ENCODE measurements around the gene HNRNPL. TPM values are rescaled to one million over a fixed set of nuclear protein-coding genes. Genes with fewer than 3 reads are reported as not detected.
A peak's percentile ranks its signal among the peaks of the same experiment; 100 is the strongest.

HNRNPL gene
- polyA plus RNA-seq, 3 donors = 51.9 to 234 (median 58.7) TPM

GRCh38 chr19:38834590-38834989 is 15.2 kb downstream of the HNRNPL start:
- H3K9me3 Mint-ChIP-seq = no peaks in the 10 kb centered on the region

DNA sequence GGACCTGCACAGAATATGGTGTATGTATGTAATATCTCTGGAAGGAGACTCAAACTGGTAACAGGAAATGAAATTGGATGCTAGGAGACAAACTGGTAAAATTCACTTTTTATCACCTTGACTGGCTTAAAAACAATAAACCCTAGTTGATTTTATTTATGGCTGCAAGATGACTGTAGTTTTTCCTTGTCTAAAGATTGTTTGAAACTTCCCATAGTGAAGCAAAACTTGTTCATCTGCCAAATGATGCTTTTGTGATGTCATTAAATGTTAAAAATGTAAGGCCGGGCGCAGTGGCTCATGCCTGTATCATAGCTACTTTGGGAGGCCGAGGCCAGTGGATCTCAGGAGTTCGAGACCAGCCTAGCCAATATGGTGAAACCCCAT is 15.7 kb downstream of the HNRNPL start:
- no CpG with 5 or more reads among the region's 4 CpGs for WGBS (ENCODE audit: insufficient coverage)
- Histone ChIP-seq H3K4me2 (replicated peaks; ENCODE audit: extremely low read depth, low read length, poor library complexity, severe bottlenecking) (no peak overlapping the region), H2AFZ (ENCODE audit: insufficient read depth, low read depth, low read length, poor library complexity, severe bottlenecking) (no peak overlapping the region), H3K27ac (ENCODE audit: low read depth in 1 of 2, low read length in 2 of 2) (no peak overlapping the region), H3K9me3 (replicated peaks in 1 of 2; ENCODE audit: control insufficient read depth in 1 of 2, insufficient read depth in 1 of 2, low read length in 2 of 2) (no peaks in the 10 kb centered on the region), H4K20me1 (ENCODE audit: insufficient read depth, low read length) (peaks cover 28% of the 10 kb centered on the region), H3K36me3 (replicated peaks in 1 of 2; ENCODE audit: control insufficient read depth in 1 of 2, insufficient read depth in 2 of 2, low read length in 2 of 2) (peaks cover 37 to 40% of the 10 kb centered on the region in 2 donors), H3K79me2 (ENCODE audit: insufficient read depth, low read length) (peaks cover 23% of the 10 kb centered on the region), H3K4me3 (replicated peaks in 1 of 3; ENCODE audit: low read depth in 2 of 3, low read length in 3 of 3) (no peak overlapping the region), H3K27me3 (ENCODE audit: control insufficient read depth in 2 of 2, insufficient read depth in 2 of 2, low read length in 2 of 2) (no peaks in the 10 kb centered on the region), H3K4me1 (ENCODE audit: control insufficient read depth in 1 of 2, insufficient read depth in 2 of 2, low read length in 2 of 2) (peaks cover 27 to 31% of the 10 kb centered on the region in 2 donors), H3K9ac (ENCODE audit: insufficient read depth, low read length, poor library complexity, severe bottlenecking) (no peak overlapping the region)
- Mint-ChIP-seq H3K36me3 (peaks cover 38 to 47% of the 10 kb centered on the region in 2 donors), H3K4me1 (peaks cover 24% of the 10 kb centered on the region), H3K4me3 (no peak overlapping the region), H3K27ac (peak overlapping the region in 1 of 7 donors; percentile 57), H3K27me3 (ENCODE audit: low read depth in 3 of 3) (no peaks in the 10 kb centered on the region), H3K9me3 (no peaks in the 10 kb centered on the region)
- DNase-seq = no peak
- TF ChIP-seq CTCF (IDR thresholded peaks at IDR 0.05) = no peak
- intact Hi-C loops (cut with micrococcal nuclease) = loop anchor here in 1 of 2 donors (5.0 kb wide), 1 partner anchor 63 kb away; the partner anchor contains the start of genes NFKBIB and SIRT2

More at GRCh38 chr19:38834590-38834989, 15.2 kb downstream of the HNRNPL start:
- no peak overlapping the region for H3K9ac ChIP-seq (ENCODE audit: insufficient read depth, low read length, poor library complexity, severe bottlenecking)
- H3K36me3 Mint-ChIP-seq = peaks cover 42 to 50% of the 10 kb centered on the region in 2 donors
- peaks cover 32% of the 10 kb centered on the region for H4K20me1 ChIP-seq (ENCODE audit: insufficient read depth, low read length)
- no peak overlapping the region for H3K27ac Mint-ChIP-seq
- H3K4me2 ChIP-seq (replicated peaks; ENCODE audit: extremely low read depth, low read length, poor library complexity, severe bottlenecking) = no peak overlapping the region
- intact Hi-C loops (cut with micrococcal nuclease) = loop anchor here in 1 of 2 donors (5.0 kb wide), 1 partner anchor 63 kb away; the partner anchor contains the start of genes NFKBIB and SIRT2
- H3K27me3 Mint-ChIP-seq (ENCODE audit: low read depth in 3 of 3) = no peaks in the 10 kb centered on the region
- H2AFZ ChIP-seq (ENCODE audit: insufficient read depth, low read depth, low read length, poor library complexity, severe bottlenecking) = no peak overlapping the region
- no peak for TF ChIP-seq CTCF (IDR thresholded peaks at IDR 0.05)
- peaks cover 22 to 26% of the 10 kb centered on the region in 2 donors for H3K4me1 ChIP-seq (ENCODE audit: control insufficient read depth in 1 of 2, insufficient read depth in 2 of 2, low read length in 2 of 2)
- H3K36me3 ChIP-seq (replicated peaks in 1 of 2; ENCODE audit: control insufficient read depth in 1 of 2, insufficient read depth in 2 of 2, low read length in 2 of 2) = peaks cover 42 to 45% of the 10 kb centered on the region in 2 donors
- no peak overlapping the region for H3K27ac ChIP-seq (ENCODE audit: low read depth in 1 of 2, low read length in 2 of 2)
- H3K4me1 Mint-ChIP-seq = peaks cover 21% of the 10 kb centered on the region
- no peak overlapping the region for H3K4me3 Mint-ChIP-seq
- no peak overlapping the region for H3K4me3 ChIP-seq (replicated peaks in 1 of 3; ENCODE audit: low read depth in 2 of 3, low read length in 3 of 3)
- no peaks in the 10 kb centered on the region for H3K27me3 ChIP-seq (ENCODE audit: control insufficient read depth in 2 of 2, insufficient read depth in 2 of 2, low read length in 2 of 2)
- 96% methylated on average over 3 of the region's 6 CpGs for WGBS (ENCODE audit: insufficient coverage)
- H3K79me2 ChIP-seq (ENCODE audit: insufficient read depth, low read length) = peaks cover 20% of the 10 kb centered on the region
- no peak for DNase-seq
- H3K9me3 ChIP-seq (replicated peaks in 1 of 2; ENCODE audit: control insufficient read depth in 1 of 2, insufficient read depth in 1 of 2, low read length in 2 of 2) = no peaks in the 10 kb centered on the region
